GM21515 (cell line): Measurements from ENCODE around the gene LRCOL1.

ENCODE experiments used
- ATAC-seq: cut with Tn5 transposase; IDR thresholded peaks from one replicate; pipeline ENCODE4 v1.9.1; 2021; ENCODE audit not compliant: unreplicated experiment

Gene LRCOL1

DNA sequence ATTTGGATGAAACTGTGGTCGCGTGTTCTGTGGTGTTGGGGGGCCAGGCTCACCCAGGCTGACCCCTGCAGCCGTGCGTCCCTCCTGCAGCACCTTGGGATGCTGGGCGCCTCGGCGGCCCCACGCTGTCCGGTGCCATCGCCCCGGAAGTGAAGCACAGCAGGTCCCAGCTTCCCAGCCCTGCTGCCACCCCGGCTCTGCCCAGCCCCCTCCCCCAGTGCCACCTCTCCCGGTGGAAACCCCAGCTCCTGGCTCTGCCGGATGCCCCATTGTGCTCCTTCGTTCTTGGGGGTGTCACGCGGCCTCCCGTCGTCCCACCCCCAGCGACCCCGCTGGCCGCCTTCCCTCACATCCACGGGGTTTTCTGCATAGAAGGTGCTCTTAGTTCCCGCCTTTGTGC is 25.2 kb downstream of the LRCOL1 start:
- ATAC-seq, result no peak

DNA sequence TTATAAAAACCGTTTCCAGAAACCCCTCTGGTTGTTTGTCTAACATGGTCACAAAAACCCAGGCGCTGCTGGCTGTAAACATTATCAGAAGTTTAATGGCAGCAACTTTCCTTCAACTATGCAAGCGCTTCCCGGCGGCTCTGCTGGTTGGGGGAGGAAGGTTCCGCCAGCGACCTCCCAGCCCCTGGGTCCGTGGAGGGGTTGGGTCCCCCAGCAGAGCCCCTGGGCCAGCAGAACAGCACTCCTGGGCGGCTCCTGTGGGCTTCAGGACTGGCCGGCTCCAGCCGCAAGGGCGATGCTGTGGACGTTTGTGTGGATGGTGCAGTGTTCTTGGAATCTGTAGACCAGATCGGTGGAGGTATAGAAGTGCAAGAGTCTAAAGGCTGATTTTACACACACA is 26.0 kb downstream of the LRCOL1 start:
- no peak for ATAC-seq

DNA sequence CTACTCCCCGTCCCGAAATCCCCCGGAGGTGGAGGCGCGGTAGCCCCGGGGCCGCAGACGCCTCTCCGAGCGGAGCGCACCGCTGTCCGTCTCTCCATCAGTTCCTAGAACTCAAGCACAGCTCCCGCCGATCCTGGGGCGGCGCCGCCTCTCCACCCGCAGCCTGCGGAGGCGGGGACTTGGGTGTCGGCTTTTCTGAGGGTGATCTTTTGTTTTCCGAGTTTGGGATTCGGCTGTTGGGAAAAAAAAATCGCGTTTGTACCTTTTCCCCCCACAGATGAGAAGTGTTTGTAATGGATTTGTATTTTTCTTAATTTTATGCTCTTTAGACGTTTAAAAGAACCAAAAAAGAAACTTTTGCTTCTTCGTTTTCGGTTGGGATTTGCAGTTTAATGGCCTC is 26.6 kb downstream of the LRCOL1 start:
- ATAC-seq, result no peak

DNA sequence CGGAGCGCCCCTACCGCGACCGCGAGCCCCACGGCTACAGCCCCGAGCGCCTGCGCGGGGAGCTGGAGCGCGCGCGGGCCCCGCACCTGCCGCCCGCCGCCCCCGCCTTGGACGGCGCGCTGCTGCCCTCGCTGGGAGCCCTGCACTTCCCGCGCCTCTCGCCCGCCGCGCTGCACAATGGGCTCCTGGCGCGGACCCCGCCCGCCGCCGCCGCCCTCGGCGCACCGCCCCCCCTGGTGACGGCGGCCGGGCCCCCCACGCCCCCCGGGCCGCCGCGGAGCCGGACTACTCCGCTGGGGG is 27.0 kb downstream of the LRCOL1 start:
- no peak for ATAC-seq

DNA sequence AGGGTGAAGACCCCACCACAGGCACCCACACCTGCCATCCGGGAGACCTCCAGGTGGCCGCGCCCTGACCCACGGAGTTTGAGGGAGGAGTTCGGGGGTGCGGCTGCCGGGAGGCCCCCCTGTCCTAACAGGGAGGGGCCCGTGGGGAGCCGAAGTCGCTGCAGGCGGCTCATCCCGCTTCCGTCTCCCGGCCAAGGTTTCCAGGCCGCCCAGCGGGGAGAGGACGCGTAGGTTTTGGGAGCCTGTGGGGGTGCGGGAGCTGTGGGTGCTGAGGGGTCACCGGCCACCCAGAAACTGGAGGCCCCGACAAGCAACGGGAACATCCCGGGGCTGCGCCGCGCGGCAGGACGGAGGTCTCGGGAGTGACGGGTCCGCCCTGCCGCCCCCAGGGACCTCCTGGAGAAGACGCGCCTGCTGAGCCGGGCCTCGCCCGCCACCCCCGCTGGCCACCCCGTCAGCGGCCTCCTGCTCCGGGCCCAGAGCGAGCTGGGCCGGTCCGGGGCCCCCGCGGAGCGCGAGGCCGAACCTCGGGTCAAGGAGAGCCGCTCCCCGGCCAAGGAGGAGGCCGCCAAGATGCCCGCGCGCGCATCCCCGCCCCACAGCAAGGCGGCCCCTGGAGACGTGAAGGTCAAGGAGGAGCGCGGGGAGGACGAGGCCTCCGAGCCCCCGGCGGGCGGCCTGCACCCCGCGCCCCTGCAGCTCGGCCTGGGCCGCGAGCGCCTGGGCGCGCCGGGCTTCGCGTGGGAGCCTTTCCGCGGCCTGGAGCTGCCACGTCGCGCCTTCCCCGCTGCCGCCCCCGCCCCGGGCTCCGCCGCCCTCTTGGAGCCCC is 27.6 kb downstream of the LRCOL1 start:
- ATAC-seq, result no peak

DNA sequence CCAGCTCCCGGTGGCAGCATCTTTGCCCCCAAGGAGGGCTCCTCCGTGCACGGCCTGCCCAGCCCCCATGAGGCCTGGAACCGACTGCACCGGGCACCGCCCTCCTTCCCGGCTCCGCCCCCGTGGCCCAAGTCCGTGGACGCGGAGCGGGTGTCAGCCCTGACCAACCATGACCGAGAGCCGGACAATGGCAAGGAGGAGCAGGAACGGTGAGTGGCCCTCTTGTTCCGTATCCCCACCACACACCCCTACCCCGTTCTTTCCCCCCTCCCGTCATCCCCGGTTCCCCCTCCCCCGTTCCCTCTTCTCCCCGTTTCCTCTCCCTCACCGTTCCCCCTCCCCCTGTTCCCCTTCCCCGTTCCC is 28.3 kb downstream of the LRCOL1 start:
- ATAC-seq, result no peak

DNA sequence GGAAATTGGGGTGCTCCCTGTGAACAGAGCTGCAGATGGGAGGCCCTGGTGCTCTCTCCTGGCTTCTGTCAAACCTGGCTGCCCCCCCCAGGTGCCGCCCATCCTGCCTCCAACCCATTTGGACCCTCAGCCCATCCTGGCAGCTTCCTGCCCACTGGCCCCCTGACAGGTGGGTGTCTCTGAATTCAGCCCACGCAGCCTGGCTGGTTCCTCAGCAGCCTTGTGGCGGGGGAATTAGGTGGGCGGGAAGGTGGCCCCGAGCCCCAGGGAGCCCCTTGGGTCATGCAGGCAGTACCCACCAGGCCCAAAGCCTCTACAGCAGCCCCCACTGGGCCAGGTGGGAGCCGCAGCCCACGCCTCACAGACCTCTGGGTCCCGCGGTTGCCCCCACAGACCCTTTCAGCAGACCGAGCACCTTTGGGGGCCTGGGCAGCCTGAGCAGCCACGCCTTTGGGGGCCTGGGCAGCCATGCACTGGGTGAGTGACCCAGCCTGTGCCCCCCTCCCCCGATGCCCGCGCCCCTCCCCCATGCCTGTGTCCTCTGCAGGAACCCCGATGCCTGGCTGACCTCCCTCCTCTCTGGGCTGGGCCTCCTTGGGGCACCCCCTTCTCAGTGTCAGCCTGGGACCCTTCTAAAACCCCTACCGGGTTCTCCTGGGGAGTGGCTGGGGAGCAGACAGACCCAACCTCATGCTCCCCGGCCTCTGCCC is 28.9 kb downstream of the LRCOL1 start:
- ATAC-seq, result no peak

DNA sequence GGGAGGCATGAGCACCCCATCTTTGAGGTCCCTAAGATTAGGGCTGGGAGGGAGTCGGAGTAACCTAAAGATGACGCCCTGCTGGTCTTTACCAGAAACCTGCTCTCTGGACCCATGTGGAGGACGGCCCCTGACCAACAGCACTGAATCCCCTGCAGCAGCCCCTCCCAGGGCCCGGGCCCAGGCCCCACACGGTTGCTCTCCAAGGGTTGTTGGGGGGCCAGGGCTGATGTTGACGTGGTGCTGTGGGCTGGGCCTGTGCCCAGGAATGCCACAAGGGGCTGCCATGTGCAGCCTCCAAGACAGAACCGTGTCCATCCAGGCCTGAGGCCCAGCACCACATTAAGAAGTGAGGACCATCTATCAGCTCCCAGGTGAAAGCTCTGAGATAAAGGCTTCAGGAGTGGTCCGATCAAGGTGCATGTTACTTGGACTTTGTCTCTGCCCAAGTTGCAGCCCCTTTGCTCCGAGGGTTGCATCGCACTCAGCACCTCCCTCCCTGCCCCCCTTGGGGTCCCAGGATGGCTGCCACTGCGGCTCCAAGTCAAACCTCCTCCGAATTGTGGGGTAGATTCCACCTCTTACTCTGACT is 29.6 kb downstream of the LRCOL1 start:
- ATAC-seq, result no peak

DNA sequence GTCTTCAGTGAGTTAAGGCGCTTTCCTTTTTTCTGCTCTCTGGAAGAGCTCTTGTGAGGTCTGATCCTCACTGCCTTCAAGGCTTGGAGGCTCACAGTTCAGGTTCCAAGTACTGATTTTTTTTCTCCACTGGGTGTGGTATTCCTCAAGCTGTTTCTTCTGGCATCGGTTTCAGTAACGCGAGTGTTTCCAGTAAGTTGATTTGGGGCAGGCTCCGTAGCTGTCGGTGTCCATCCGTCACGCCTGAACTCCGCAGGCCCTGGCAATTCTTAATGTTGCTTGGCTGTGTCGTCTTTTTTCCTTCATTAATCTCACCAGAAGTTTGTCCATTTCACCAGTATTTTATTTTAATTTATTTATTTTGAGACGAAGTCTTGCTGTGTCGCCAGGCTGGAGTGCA is 30.6 kb downstream of the LRCOL1 start:
- no peak for ATAC-seq

DNA sequence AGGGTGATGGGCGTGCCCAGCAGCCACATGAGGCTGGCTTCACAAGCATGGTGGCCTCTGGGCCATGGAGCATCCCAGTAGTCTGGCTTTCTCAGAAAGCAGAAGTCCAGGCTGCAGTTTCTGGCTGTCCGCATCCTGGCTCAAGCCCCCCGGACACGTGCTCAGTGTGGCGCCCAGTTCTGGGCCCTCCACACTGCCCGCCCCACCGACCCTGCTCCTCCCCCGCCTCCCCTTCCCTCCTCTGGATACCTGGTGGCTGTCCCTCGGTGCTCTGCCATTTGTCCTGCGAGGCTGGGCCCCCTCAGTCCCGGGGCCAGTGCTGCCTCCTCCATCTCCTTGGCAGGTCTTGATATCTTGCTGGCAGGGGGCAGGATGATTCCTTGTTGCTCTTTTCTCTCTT is 31.6 kb downstream of the LRCOL1 start:
- no peak for ATAC-seq

DNA sequence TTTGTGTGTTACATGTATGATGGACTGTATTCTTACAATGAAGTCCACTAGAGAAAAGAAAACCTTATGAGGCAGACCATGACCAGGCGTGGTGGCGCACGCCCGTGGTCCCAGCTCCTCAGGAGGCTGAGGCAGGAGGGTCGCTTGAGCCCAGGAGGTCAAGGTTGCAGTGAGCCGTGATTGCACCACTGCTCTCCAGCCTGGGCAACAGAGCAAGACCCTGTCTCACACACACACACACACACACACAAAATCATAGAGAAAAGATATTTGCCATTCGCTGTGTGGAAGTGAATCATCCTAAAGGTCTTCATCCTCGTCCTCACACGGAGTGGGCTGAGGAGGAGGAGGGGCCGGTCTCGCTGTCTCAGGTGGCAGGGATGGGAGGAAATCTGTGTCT is 32.3 kb downstream of the LRCOL1 start:
- no peak for ATAC-seq

DNA sequence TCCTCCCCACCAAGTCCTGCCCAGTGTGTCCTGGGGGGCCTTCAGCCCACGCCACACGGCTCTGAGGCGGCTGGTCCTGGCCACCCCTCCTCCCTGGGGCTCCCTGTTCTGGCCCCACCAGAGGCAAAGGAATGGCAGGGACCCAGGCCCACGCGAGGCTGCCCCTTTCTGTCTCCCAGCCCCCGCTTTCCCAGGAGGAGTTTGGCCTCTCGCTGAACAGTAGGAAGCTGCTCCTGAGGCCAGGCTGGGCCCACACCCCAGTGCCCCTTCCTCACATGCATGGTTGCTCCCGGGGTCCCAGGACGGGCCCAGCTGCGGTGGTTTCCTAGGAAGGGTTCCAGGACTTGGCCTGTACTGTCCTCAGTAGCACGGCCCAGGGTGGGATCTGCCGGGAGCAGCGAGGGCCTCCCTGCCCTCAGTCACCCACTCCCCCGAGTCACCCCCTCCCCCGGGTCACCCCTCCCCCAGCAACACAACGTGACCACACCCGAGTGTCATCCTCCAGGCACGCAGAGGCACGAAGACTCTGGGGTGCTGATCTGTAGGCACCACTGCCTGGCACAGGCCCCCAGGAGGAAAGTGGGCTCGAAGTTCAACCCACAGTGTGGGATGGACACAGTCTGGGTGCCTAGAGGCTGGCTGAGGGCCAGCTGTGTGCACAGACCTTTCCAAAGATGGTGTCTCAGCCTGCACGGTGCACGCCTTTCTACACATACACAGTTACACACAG is 33.0 kb downstream of the LRCOL1 start:
- ATAC-seq, result no peak

DNA sequence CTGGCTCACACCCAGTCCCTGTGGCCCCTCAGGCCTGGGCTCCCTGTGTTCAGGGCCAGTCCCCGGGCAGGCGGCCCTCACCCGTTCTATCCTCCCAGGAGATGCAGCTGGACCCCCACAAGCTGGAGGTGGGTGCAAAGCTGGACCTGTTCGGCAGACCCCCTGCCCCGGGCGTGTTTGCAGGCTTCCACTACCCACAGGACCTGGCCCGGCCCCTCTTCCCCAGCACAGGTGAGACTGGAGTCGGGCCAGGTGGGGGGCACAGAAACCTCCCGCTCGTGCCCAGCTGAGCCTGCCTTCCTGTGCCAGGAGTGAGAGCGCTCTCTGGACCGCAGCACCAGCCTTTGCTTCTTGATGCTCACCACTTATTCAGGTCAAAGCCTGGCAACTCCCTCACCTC is 33.7 kb downstream of the LRCOL1 start:
- no peak for ATAC-seq

DNA sequence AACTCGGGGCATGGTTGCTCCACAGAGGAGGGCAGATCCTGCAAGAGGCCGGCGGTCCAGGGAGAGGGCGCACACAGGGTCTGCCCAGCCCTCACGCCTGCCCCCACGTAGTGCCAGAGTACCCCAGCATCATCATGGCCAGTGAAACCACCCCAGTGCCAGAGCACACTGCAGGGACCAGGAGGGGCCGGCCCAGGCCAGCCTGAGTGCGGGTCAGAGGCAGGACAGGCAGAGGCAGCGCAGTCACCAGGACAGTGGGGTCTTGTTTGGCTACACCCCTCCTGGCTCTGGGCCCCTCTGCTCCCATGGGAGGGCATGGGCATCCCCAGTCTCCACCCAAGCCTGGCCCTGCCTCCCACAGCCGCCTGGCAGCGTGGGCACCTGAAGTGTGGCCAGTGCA is 34.7 kb downstream of the LRCOL1 start:
- ATAC-seq, result no peak

DNA sequence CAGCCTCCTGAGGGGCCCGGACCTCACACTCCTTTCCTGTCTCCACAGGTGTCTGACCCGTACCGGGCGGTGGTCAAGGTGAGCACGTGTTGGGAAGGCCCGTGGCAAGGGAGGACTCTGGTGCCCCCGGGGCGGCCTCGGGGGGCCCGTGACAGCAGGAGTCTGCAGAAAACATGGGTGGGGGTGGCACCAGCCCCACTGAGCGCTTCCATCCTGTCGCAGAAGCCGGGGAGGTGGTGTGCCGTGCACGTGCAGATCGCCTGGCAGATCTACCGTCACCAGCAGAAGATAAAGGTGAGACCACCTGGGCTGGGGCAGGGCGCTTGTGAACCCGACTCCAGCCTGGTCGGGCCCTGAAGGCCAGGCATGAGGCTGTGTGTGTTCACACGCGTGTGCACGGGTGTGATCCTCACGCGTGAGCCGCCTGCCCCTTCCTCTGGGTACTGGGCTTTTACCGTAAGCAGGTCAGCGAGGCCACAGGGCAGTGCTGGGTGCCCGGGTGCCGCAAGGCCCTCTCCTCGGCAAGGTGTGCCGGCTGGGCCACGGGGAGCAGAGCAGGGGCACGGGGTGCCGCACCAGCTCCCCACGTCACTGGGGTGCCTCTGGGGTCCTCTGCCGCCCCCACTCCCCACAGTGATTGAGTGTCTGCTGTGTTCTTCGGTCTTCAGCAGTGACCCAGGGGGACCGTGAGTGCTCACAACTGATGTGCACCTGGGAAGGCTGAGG is 35.9 kb downstream of the LRCOL1 start:
- no peak for ATAC-seq

DNA sequence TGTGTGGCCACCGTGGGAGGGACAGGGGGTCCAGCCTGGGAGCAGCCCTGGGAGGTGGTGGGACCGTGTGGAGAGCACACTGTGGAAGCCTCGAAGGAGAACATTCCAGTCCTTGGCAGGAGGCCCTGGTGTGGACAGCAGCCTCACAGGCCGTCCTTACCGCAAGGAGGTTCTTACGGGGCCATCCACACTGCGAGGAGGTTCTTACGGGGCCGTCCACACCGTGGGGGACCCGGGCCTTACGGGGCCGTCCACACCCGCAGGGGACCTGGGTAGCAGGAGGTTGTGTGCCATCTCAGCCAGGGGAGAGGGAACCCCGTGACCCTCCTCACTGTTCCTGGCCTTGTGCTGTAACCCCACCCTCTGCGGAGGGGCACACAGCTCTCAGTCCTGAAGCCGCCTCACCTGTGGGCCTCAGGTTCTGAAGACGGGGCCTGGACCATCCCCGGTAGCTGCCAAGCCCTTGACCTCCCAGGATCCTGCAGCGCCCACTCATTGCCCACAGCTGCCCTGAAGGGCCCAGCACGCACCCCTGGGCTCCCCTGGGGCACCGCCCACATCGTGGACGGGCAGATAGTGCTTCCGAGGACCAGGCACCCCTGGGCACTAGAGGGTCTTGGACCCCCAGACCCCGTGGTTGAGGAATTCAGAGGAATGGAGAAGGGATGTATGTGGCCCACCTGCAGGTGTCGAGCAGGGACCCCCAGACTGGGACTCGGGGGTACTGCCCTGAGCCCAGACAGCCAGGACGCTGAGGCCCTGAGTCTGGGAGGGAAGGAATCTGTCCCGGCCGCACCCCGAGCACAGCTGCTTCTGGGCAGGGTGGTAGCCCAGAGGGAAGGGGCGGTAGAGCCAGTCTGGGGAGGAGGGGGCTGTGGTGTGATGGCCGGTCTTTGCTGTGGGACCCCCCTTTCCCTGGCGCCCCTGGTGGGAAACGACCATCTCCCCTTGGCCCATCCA is 37.3 kb downstream of the LRCOL1 start:
- no peak for ATAC-seq

DNA sequence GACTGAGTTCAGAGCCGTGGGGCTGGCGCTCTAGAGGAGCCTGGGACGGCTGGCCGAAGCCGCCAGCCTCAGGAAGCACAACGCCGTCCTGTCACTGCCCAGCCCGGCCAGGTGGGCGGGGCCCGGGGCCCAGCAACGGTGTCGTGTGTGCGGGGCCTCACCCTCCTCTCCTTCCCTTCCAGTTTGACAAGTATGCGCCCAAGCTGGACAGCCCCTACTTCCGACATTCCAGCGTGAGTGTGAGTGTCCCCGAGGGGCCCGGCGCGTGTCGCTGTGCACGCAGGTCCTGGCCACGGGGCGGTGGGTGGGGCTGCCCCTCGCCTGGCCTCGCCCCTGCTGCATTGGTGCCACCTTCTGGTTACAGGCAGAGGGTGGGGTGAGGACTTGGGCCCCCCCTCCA is 38.3 kb downstream of the LRCOL1 start:
- ATAC-seq, result no peak

DNA sequence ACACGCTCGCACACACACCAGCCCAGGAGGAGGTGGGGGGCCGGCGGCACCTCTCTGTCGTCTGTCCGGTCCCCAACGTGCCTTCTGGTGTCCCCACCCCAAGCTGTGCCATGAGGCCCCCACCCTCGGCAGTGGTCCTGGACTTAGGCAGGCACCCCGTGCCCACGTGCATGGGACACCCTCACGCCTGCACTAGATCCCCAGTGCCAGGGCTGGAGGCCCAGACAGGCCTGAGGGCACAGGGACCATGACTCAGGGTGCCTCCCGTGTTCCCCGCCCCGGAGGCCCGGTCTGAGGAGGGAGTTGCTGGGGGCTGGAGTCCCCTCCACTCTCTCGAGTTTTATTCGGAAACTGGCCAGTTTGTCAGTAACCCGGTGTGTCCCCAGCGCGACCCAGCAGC is 38.8 kb downstream of the LRCOL1 start:
- no peak for ATAC-seq

DNA sequence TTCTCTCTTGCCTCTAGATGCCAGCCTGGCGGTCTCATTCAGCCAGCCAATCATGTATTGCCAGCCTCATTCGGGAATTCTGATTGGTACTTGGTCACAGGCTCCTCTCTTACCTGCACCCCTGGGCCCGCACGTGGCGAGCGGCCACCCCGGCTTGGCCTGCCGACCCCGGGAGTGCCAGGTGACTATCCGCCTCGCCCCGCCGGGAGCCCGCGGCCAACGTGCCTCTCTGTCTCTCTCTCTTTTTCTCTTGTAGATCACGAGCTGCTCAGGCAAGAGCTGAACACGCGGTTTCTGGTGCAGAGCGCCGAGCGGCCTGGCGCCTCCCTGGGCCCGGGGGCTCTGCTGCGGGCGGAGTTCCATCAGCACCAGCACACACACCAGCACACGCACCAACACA is 39.3 kb downstream of the LRCOL1 start:
- no peak for ATAC-seq

DNA sequence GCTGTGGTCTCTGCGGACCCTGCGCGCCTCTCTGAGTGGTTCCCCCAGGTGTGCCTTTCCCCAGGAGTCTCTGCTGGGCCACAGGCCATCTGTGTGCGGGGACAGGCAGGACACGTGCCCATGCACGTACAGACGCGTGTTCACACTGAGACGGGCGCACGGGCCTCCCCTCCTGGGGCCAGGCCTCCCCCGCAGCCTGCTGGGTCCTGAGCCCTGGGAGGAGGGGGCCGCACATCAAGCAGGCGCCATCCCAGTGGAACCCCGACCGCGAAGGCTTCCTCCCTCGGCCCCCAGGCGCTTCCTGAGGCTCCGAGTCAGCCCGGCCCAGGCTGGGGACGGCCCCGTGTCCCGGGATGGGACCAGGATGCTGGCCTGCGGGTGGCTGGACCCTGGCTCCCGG is 39.7 kb downstream of the LRCOL1 start:
- no peak for ATAC-seq
